MM.1S (cell line): ENCODE results near the gene FICD.

Experiments
- DNase-seq: peaks from one replicate; pipeline ENCODE4 v3.0.0-alpha.2; 2015
- H2AFZ ChIP-seq: fragments of 300-600 bp; sonication (generic); 2 replicates; pipeline ENCODE4 v1.6.0; 2016; ENCODE audit warnings: antibody characterized with exemption, low read length
- H3F3A ChIP-seq: fragments of 300-600 bp; sonication (generic); 2 replicates; pipeline ENCODE4 v1.6.1; 2016; ENCODE audit warnings: mild to moderate bottlenecking, antibody characterized with exemption, low read length, moderate library complexity, mixed read lengths; ENCODE audit not compliant: insufficient read depth
- H3K27ac ChIP-seq: fragments of 300-600 bp; sonication (generic); 2 replicates; pipeline ENCODE4 v1.5.1; 2016; ENCODE audit warnings: mild to moderate bottlenecking, low read length
- H3K27me3 ChIP-seq: fragments of 300-600 bp; sonication (generic); replicated peaks from 2 replicates; pipeline ENCODE4 v1.6.0; 2016; ENCODE audit warnings: low read length; ENCODE audit not compliant: insufficient read depth
- H3K36me3 ChIP-seq: fragments of 300-600 bp; sonication (generic); replicated peaks from 2 replicates; pipeline ENCODE4 v1.6.1; 2016; ENCODE audit warnings: mild to moderate bottlenecking, low read length, mixed read lengths; ENCODE audit not compliant: insufficient read depth
- H3K4me1 ChIP-seq: fragments of 300-600 bp; sonication (generic); 2 replicates; pipeline ENCODE4 v1.6.1; 2016; ENCODE audit warnings: low read length, mixed read lengths
- H3K4me2 ChIP-seq: fragments of 300-600 bp; sonication (generic); 2 replicates; pipeline ENCODE4 v1.6.0; 2016; ENCODE audit warnings: low read depth, low read length
- H3K4me3 ChIP-seq: fragments of 300-600 bp; sonication (generic); 2 replicates; pipeline ENCODE4 v1.5.1; 2016; ENCODE audit warnings: low read length, mixed read lengths
- H3K79me2 ChIP-seq: fragments of 300-600 bp; sonication (generic); 2 replicates; pipeline ENCODE4 v1.6.1; 2016; ENCODE audit warnings: mixed run types, low read length, mixed read lengths
- H3K9ac ChIP-seq: fragments of 300-600 bp; sonication (generic); 2 replicates; pipeline ENCODE4 v1.6.1; 2016; ENCODE audit warnings: low read length, mixed read lengths
- H3K9me2 ChIP-seq: fragments of 300-600 bp; sonication (generic); replicated peaks from 2 replicates; pipeline ENCODE4 v1.6.1; 2016; ENCODE audit warnings: mild to moderate bottlenecking, low read length, mixed read lengths; ENCODE audit not compliant: insufficient read depth
- H3K9me3 ChIP-seq: fragments of 300-600 bp; sonication (generic); replicated peaks from 2 replicates; pipeline ENCODE4 v1.6.1; 2016; ENCODE audit warnings: mild to moderate bottlenecking, low read length, mixed read lengths; ENCODE audit not compliant: insufficient read depth
- H4K20me1 ChIP-seq: fragments of 300-600 bp; sonication (generic); 2 replicates; pipeline ENCODE4 v1.6.1; 2016; ENCODE audit warnings: mild to moderate bottlenecking, low read length, moderate library complexity, mixed read lengths; ENCODE audit not compliant: insufficient read depth
- EZH2 ChIP-seq: fragments of 300-600 bp; sonication (generic); optimal IDR thresholded peaks from 2 replicates; pipeline ENCODE3; 2017; ENCODE audit warnings: low read depth, mild to moderate bottlenecking, antibody characterized with exemption, low read length, mixed read lengths
- EZH2phosphoT487 ChIP-seq: fragments of 300-600 bp; sonication (generic); IDR thresholded peaks from 2 replicates; pipeline ENCODE4 v1.6.1; 2018; ENCODE audit warnings: antibody characterized with exemption, low read length
- TF ChIP-seq, protein P1 (sequence below): fragments of 300-600 bp; sonication (generic); IDR thresholded peaks from 2 replicates; pipeline ENCODE4 v1.5.1; 2016; ENCODE audit warnings: antibody characterized with exemption, low read length, mixed read lengths

FICD gene

DNA sequence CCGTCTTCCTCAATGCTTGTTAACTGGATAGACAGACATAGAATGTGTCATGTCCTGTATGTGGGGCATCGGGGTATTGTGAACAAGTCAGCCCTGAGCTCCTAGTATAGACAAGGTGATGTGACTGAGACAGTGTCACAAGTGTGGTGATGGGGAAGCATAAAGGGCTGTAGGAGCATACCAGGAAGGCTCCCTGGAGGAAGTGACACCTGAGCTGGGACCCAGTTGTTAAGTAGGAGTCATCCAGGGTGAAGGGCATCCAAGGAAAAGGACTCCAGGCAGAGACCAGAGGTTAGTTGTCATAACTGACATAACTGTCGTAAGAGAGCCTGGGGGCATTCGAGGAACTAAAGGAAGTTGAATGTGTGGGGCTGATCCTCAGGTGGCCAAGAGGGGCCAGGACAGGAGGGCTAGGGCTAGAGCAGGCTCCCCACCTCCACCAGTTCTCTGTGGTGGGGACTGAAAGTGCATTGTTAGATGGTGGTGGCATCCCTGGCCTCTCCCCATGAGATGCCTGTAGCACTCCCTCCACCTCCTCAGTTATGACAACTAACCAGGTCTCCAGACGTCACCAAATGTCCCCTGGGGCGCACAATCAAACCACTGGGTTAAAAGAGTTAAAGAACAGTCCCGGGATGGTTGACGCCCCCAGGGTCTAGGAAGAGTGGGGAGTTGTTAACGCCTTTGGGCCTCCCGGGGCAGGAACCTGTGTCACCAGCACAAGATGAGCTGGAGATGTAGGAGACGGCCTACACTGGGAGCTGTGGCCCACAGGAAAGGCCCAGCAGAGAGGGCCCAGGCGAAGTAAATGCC, 2.4 kb downstream of the FICD start:
- Histone ChIP-seq H3K9me3 (no peaks in the 10 kb centered on the region), H3K27ac (no peak overlapping the region), H3F3A (peaks cover 10% of the 10 kb centered on the region; the same call in 1 of the 2 replicates), H2AFZ (no peak overlapping the region), H3K9me2 (no peaks in the 10 kb centered on the region), H3K4me2 (no peak overlapping the region), H3K36me3 (peaks cover 20% of the 10 kb centered on the region), H3K4me3 (no peak overlapping the region), H3K9ac (no peak overlapping the region), H3K27me3 (no peaks in the 10 kb centered on the region), H3K79me2 (peaks cover 66% of the 10 kb centered on the region), H4K20me1 (0 out of 2 replicates have a peak, but pooled peaks cover 5% of the 10 kb centered on the region), H3K4me1 (0 out of 2 replicates have a peak, but pooled peaks cover 6% of the 10 kb centered on the region)
- no peak for DNase-seq
- TF ChIP-seq EZH2 (no peak), EZH2phosphoT487 (no peak)
- TF ChIP-seq, protein P1, sequence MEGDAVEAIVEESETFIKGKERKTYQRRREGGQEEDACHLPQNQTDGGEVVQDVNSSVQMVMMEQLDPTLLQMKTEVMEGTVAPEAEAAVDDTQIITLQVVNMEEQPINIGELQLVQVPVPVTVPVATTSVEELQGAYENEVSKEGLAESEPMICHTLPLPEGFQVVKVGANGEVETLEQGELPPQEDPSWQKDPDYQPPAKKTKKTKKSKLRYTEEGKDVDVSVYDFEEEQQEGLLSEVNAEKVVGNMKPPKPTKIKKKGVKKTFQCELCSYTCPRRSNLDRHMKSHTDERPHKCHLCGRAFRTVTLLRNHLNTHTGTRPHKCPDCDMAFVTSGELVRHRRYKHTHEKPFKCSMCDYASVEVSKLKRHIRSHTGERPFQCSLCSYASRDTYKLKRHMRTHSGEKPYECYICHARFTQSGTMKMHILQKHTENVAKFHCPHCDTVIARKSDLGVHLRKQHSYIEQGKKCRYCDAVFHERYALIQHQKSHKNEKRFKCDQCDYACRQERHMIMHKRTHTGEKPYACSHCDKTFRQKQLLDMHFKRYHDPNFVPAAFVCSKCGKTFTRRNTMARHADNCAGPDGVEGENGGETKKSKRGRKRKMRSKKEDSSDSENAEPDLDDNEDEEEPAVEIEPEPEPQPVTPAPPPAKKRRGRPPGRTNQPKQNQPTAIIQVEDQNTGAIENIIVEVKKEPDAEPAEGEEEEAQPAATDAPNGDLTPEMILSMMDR = no peak

DNA sequence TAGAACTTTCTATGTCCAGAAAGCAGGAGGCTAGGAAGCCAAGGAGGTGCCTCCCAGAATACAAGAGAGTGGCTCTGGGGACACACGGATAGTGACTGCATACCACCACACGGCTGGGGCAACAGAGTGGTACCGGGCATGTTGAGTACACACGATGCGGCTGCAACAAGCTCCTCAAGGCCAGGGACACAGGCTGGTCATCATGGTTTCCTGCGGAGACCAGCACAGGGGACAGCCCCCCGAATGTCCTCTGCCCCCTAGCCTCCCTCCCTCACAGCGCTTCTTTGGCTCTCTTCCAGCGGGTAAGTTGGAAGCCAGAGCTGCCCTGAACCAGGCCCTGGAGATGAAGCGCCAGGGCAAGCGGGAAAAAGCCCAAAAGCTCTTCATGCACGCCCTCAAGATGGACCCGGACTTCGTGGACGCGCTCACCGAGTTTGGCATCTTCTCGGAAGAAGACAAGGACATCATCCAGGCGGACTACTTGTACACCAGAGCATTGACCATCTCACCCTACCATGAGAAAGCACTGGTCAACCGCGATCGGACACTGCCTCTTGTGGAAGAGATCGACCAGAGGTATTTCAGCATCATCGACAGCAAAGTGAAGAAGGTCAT, 3.1 kb downstream of the FICD start:
- Histone ChIP-seq H3K4me2 (no peak overlapping the region), H3K9me2 (no peaks in the 10 kb centered on the region), H3K27ac (no peak overlapping the region), H3K9me3 (no peaks in the 10 kb centered on the region), H3K36me3 (peaks cover 27% of the 10 kb centered on the region), H3F3A (peaks cover 13% of the 10 kb centered on the region; the same call in 1 of the 2 replicates), H3K4me3 (no peak overlapping the region), H3K27me3 (no peaks in the 10 kb centered on the region), H3K9ac (no peak overlapping the region), H4K20me1 (0 out of 2 replicates have a peak, but pooled peaks cover 5% of the 10 kb centered on the region), H3K79me2 (peaks cover 73% of the 10 kb centered on the region), H3K4me1 (0 out of 2 replicates have a peak, but pooled peaks cover 6% of the 10 kb centered on the region), H2AFZ (no peak overlapping the region)
- no peak for DNase-seq
- TF ChIP-seq, protein P1 = no peak
- TF ChIP-seq EZH2 (no peak), EZH2phosphoT487 (no peak)

DNA sequence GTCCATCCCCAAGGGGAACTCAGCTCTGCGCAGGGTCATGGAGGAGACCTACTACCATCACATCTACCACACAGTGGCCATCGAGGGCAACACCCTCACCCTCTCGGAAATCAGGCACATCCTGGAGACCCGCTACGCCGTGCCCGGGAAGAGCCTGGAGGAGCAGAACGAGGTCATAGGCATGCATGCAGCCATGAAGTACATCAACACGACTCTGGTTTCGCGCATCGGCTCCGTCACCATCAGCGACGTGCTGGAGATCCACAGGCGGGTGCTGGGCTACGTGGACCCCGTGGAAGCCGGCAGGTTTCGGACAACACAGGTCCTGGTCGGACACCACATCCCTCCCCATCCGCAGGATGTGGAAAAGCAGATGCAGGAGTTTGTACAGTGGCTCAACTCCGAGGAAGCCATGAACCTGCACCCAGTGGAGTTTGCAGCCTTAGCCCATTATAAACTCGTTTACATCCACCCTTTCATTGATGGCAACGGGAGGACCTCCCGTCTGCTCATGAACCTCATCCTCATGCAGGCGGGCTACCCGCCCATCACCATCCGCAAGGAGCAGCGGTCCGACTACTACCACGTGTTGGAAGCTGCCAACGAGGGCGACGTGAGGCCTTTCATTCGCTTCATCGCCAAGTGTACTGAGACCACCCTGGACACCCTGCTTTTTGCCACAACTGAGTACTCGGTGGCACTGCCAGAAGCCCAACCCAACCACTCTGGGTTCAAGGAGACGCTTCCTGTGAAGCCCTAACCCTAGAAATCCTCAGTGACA, 3.8 kb downstream of the FICD start:
- DNase-seq = no peak
- peaks cover 80% of the 10 kb centered on the region for H3K79me2 ChIP-seq
- peaks cover 13% of the 10 kb centered on the region; the same call in 1 of the 2 replicates for H3F3A ChIP-seq
- H3K4me3 ChIP-seq = no peak overlapping the region
- H3K9me3 ChIP-seq = no peaks in the 10 kb centered on the region
- H3K4me2 ChIP-seq = no peak overlapping the region
- no peak overlapping the region for H3K9ac ChIP-seq
- no peak for TF ChIP-seq EZH2
- TF ChIP-seq, protein P1 = no peak
- no peak for TF ChIP-seq EZH2phosphoT487
- 0 out of 2 replicates have a peak, but pooled peaks cover 5% of the 10 kb centered on the region for H4K20me1 ChIP-seq
- peaks cover 30% of the 10 kb centered on the region for H3K36me3 ChIP-seq
- H3K27me3 ChIP-seq = no peaks in the 10 kb centered on the region
- no peaks in the 10 kb centered on the region for H3K9me2 ChIP-seq
- H3K27ac ChIP-seq = no peak overlapping the region
- no peak overlapping the region for H2AFZ ChIP-seq
- H3K4me1 ChIP-seq = 0 out of 2 replicates have a peak, but pooled peaks cover 6% of the 10 kb centered on the region
